ENCODE results near the gene OSER1. TPM values are rescaled to one million over a fixed set of nuclear protein-coding genes. Genes with fewer than 3 reads are reported as not detected.

The OSER1 gene
- total RNA-seq, 1 donor from 2014 or later, result 39.8 TPM

- DNase-seq (ENCODE audit: low read depth), result no peak
Measured at GRCh38 chr20:44224637-44225036, 14.1 kb upstream of the OSER1 start.

- no peak for DNase-seq (ENCODE audit: low read depth)
Measured at GRCh38 chr20:44223721-44224120, 13.2 kb upstream of the OSER1 start.

GRCh38 chr20:44222633-44223368 lies 12.2 kb upstream of the OSER1 start:
- DNase-seq (ENCODE audit: low read depth), result no peak

GRCh38 chr20:44222027-44222426 lies 11.5 kb upstream of the OSER1 start:
- no peak for DNase-seq (ENCODE audit: low read depth)

GRCh38 chr20:44221368-44221954 lies 10.9 kb upstream of the OSER1 start:
- no peak for DNase-seq (ENCODE audit: low read depth)

GRCh38 chr20:44219791-44220190 lies 9.2 kb upstream of the OSER1 start:
- DNase-seq (ENCODE audit: low read depth), result no peak

DNA sequence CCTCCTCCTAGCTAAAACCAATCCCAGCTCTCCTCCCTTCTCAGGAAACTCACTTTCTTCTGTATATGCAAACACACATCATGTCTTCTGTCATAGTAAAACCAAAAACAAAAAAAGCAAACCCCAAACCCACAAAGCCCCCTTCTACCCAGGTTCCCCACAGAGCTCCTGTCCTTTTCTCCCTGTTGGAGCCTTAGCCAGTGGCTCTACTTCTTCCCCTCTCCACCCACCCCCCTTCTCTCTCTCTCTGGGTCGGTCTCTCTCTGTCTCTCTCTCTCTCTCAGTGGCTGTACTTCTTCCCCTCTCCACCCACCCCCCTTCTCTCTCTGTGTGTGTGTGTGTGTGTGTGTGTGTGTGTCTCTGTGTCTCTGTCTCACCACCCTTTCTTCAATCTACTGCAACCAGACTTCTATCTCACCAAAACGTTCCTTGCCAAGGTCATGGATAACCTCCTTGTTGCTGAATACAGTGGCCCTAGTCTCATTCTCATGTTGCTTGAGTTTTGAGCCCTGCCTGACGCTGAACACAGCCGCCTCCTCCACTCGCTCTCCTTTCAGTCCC lies 8.7 kb upstream of the OSER1 start:
- no peak for DNase-seq (ENCODE audit: low read depth)

GRCh38 chr20:44218446-44218845 lies 7.9 kb upstream of the OSER1 start:
- no peak for DNase-seq (ENCODE audit: low read depth)

- DNase-seq (ENCODE audit: low read depth), result peak; percentile 61
Measured at GRCh38 chr20:44217342-44218092, 6.9 kb upstream of the OSER1 start.

DNA sequence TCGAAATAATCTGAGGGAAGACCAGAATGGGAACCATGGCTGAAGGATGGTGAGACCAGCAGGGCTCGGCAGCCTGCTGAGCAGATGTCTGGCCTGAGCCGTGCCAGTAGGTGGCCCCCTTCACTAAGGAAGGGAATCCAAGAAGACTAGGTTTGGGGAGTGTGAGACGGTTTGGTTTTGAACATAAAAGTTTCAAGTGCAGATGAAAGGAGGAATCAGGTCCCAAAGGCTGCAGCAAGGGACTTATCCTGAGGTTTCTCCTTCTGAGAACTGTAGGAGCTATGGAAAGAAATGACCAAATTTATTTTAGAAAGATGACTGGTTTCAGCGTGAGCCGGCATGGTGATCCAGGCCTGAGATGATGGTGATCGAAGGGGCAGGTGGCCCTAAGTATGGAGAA lies 4.6 kb upstream of the OSER1 start:
- DNase-seq (ENCODE audit: low read depth), result peak; percentile 51

DNA sequence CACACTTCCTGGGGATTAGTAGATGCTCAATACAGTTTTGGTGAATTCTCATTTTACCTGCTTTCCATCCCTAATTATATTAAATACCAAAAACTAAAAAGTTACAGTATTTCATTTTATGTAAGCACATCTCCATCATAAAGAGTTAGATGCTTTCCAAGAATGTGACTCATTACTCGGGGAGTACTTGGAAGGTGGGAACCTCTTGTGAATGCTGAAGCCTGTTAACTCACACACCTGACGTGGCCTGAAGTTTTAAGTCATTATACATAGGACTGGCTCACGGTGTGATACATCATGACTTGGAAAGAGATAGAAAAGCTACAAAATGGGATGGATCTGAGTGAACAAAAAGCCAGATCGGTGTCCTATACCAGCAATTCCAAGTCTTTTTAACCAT lies 2.2 kb upstream of the OSER1 start:
- DNase-seq (ENCODE audit: low read depth), result peak; percentile 25

- DNase-seq (ENCODE audit: low read depth), result peak; percentile 22
Measured at GRCh38 chr20:44211177-44212039, 837 bp upstream of the OSER1 start.

GRCh38 chr20:44209686-44210405 lies 725 bp downstream of the OSER1 start:
- peak; percentile 23 for DNase-seq (ENCODE audit: low read depth)

- DNase-seq (ENCODE audit: low read depth), result peak; percentile 44
Measured at GRCh38 chr20:44208770-44209169, 1.8 kb downstream of the OSER1 start.

DNA sequence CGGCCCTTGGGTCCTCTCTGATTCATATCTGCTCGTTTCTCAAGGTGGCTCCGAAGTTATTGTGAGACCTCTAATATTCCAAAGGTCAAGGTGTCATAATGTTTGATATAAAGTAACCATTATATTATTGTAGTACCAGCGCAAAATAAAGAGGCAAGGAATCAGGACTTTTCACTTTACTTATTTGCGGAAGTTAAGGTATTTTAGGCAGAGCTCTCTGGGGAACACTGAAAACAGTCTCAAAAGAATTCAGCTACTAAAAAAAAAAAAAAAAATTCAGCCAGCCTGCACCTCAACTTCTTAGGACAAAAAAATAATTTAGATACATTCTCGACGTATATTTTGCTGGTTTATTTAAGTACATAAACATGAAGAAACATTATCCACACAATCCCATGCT lies 2.4 kb downstream of the OSER1 start:
- no peak for DNase-seq (ENCODE audit: low read depth)

DNA sequence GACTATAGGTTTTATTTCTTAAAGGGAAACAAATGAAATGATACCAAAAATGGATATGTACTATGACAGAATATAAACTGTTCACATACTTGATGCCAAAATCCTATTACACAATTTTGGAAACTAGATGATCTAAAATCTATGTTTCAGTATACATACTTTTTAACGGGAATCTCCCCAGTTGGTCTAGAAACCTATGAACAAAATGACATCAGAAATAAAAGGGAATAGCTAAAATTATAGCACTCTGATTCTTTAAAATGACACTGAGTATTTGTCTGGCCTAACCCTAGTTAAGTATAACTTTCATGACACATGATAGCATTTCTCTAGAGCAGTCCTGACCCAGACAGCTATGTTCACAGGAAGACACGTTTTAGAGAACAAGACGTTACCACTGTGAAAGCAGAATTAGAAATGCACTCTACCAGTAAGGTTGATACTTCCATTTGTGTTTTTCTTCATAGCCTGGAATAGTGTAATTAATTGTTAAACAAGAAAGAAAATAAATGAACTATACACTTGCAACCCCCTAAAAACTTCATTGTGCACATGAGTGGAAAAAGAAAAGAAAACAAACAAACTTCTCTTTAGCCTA lies 3.3 kb downstream of the OSER1 start:
- DNase-seq (ENCODE audit: low read depth), result peak; percentile 28

DNA sequence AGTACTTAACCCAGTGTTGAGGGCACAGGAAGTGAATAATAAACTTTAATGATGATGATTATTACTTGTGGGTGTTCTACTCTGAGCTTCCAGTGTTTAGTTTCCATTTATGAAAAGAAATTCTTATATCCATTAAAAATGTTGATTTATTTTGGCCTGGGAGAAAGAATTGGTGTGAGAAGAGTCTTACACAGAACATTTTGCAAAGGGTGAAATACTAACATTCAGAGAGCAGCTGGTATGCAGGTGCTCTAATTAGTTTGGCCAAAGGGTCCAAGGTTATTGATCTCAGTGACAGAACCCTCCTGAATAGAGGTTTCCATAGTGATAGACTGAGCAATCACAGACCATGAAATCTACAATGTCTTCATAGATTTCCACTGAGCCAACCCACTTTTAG lies 4.4 kb downstream of the OSER1 start:
- DNase-seq (ENCODE audit: low read depth), result no peak

DNA sequence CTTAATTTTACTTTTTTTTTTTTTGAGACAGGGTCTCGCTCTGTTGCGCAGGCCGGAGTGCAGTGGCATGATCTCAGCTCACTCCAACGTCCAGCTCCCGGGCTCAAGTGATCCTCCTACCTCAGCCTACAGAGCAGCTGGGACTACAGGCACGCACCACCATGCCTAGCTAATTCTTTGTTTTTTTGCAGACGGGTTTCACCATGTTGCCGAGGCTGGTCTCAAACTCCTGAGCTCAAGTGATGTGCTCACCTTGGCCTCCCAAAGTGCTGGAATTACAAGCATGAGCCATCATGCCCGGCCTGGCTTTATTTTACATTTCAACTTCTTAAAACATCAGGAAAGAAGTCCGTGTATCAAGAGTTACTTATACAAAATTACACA lies 5.7 kb downstream of the OSER1 start:
- no peak for DNase-seq (ENCODE audit: low read depth)

GRCh38 chr20:44204156-44204831 lies 6.3 kb downstream of the OSER1 start:
- peak; percentile 99 for DNase-seq (ENCODE audit: low read depth)

GRCh38 chr20:44203161-44203560 lies 7.4 kb downstream of the OSER1 start:
- DNase-seq (ENCODE audit: low read depth), result no peak

Data from renal cortical epithelial cell (primary cell).